Right lobe of liver (tissue), 4 donors: Measurements from ENCODE around the gene CASP12.

ENCODE experiments used
- CTCF ChIP-seq, 4 donors: fragments of 200-600 bp in 3 of 4; fragments of 450-650 bp in 1 of 4; IDR thresholded peaks; one replicate each; pipeline versions ENCODE4 v1.5.1 to v1.8.0; 2016 to 2022; ENCODE audit warnings: antibody characterized with exemption in 4 of 4, mild to moderate bottlenecking in 2 of 4
- POLR2A ChIP-seq: fragments of 450-650 bp; IDR thresholded peaks from one replicate; pipeline ENCODE4 v1.6.1; 2017; ENCODE audit warnings: antibody characterized with exemption, mild to moderate bottlenecking
- donor health status: DM: no; HTN: no; CAD: no.
- donor health status: DM: no; HTN: no; CAD: no.
- donor health status: DM: no; HTN: yes; CAD: no.

- TF ChIP-seq CTCF (IDR thresholded peaks at IDR 0.05) (no peak), POLR2A (no peak)
Observed at GRCh38 chr11:104841973-104842525, 56.2 kb downstream of the CASP12 start.
